ENCODE measurements around the gene ARHGAP27.

DNA sequence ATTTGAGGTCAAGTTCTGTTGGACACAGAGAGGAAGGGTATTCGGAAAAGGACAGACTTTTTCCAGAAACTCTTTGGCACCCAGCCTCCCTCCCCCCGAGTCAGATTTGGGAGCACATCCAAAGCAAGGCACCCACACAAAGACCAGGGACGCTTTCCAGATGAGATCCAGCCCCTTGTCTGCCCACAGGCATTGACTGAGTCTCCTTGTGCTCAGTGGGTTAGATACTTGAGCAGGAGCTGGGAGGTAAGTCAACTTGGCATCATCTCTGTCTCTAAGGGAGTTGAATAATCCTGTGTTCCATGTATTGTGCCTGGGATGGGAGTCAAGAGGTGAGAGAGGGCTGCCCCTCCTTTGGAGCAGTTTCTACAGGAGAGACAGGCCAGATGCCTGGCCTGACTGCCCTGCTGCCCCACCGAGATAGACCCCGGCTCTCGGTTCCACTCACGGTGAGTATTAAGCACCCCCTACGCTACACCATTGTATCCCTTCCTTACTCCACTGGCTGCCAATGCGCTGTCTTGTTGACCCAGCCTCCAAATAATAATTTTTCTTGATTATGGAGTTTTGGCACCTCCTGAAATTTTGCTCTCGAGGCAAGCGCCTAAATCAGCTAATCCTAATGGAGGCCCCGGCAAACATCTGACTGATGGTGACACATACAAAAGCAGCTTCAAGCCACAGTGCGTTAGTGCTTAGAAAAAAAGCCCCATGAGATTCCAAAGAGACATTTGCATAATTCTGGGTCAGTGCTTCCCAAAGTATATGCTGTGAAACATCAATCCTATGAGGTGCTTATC lies 86.3 kb downstream of the ARHGAP27 start:
- TF ChIP-seq, protein P1, sequence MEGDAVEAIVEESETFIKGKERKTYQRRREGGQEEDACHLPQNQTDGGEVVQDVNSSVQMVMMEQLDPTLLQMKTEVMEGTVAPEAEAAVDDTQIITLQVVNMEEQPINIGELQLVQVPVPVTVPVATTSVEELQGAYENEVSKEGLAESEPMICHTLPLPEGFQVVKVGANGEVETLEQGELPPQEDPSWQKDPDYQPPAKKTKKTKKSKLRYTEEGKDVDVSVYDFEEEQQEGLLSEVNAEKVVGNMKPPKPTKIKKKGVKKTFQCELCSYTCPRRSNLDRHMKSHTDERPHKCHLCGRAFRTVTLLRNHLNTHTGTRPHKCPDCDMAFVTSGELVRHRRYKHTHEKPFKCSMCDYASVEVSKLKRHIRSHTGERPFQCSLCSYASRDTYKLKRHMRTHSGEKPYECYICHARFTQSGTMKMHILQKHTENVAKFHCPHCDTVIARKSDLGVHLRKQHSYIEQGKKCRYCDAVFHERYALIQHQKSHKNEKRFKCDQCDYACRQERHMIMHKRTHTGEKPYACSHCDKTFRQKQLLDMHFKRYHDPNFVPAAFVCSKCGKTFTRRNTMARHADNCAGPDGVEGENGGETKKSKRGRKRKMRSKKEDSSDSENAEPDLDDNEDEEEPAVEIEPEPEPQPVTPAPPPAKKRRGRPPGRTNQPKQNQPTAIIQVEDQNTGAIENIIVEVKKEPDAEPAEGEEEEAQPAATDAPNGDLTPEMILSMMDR (conservative IDR thresholded peaks at IDR 0.05; ENCODE audit: low read depth, low read length) = no peak
- no peak for TF ChIP-seq EZH2 (IDR thresholded peaks at IDR 0.05; ENCODE audit: borderline replicate concordance, low read depth, low read length, poor library complexity, severe bottlenecking)
